HepG2 (cell line): ENCODE measurements around the gene ZDHHC11. TPM values are rescaled to one million over a fixed set of nuclear protein-coding genes. Genes with fewer than 3 reads are reported as not detected.

Source experiments
- ARHGAP35 ChIP-seq: sonication (generic); formaldehyde crosslinking; IDR thresholded peaks from 2 replicates; pipeline ENCODE4 v1.9.0; 2022; ENCODE audit warnings: mild to moderate bottlenecking, inconsistent platforms, moderate library complexity, missing genetic modification reagents, borderline replicate concordance
- ATF7-NPFF ChIP-seq: sonication (generic); formaldehyde crosslinking; IDR thresholded peaks from 2 replicates; pipeline ENCODE4 v1.8.1; 2023; ENCODE audit warnings: mild to moderate bottlenecking, low read depth, missing genetic modification reagents, moderate library complexity
- HDAC2 ChIP-seq: sonication (generic); formaldehyde crosslinking; IDR thresholded peaks from 2 replicates; pipeline ENCODE4 v1.4.0; 2020; ENCODE audit warnings: missing genetic modification reagents
- HIVEP1 ChIP-seq: sonication (generic); formaldehyde crosslinking; IDR thresholded peaks from 2 replicates; pipeline ENCODE4 v1.4.0; 2020; ENCODE audit warnings: mild to moderate bottlenecking, missing genetic modification reagents
- MATR3 ChIP-seq: sonication (generic); formaldehyde crosslinking; IDR thresholded peaks from 2 replicates; pipeline ENCODE4 v1.4.0; 2020; ENCODE audit warnings: missing genetic modification reagents
- NCOA1 ChIP-seq: sonication (generic); formaldehyde crosslinking; IDR thresholded peaks from 2 replicates; pipeline ENCODE4 v1.9.0; 2021; ENCODE audit warnings: missing genetic modification reagents
- RXRB ChIP-seq: IDR thresholded peaks from 2 replicates; pipeline ENCODE4 v1.6.1; 2016; ENCODE audit warnings: borderline replicate concordance, missing genetic modification reagents, missing compliant biosample characterization
- SIN3A ChIP-seq: IDR thresholded peaks from 2 replicates; pipeline ENCODE4 v1.6.1; 2011; ENCODE audit warnings: low read depth, mild to moderate bottlenecking, control low read depth, low read length, borderline replicate concordance
- YY1 ChIP-seq: IDR thresholded peaks from 2 replicates; pipeline ENCODE4 v1.6.1; 2011; ENCODE audit warnings: low read length, low read depth, moderate library complexity, mild to moderate bottlenecking; ENCODE audit not compliant: insufficient read depth, insufficient replicate concordance
- ZNF17 ChIP-seq: sonication (generic); formaldehyde crosslinking; IDR thresholded peaks from 2 replicates; pipeline ENCODE4 v1.5.0; 2020; ENCODE audit warnings: mild to moderate bottlenecking, missing genetic modification reagents
- ZNF354B ChIP-seq: sonication (generic); formaldehyde crosslinking; IDR thresholded peaks from 2 replicates; pipeline ENCODE4 v1.8.0; 2022; ENCODE audit warnings: mild to moderate bottlenecking, missing genetic modification reagents
- ZNF431 ChIP-seq: sonication (generic); formaldehyde crosslinking; IDR thresholded peaks from 2 replicates; pipeline ENCODE4 v1.9.0; 2022; ENCODE audit warnings: missing genetic modification reagents, low read depth, mild to moderate bottlenecking, borderline replicate concordance
- ZNF549 ChIP-seq: sonication (generic); formaldehyde crosslinking; IDR thresholded peaks from 2 replicates; pipeline ENCODE4 v1.5.0; 2020; ENCODE audit warnings: missing genetic modification reagents
- ZNF569 ChIP-seq: sonication (generic); formaldehyde crosslinking; IDR thresholded peaks from 2 replicates; pipeline ENCODE4 v1.5.0; 2020; ENCODE audit warnings: mild to moderate bottlenecking, missing genetic modification reagents, moderate library complexity, borderline replicate concordance
- polyA plus RNA-seq, 8 experiments: library from polyadenylated mRNA; depleted of rRNA in 3 of 8; stranded (reverse) in 7 of 8; unstranded in 1 of 8; fragments of >200 nt; fragmentation: Illumina TruSeq in 4 of 8; extraction: Trizol in 4 of 8; gene quantifications; 2 replicates each; pipeline versions ENCODE4 v1.2.1 to v1.2.3, GENCODE V29; 2011 to 2016; ENCODE audit warnings: low read depth in 4 of 8, missing spikeins in 1 of 8, mixed read lengths in 1 of 8; ENCODE audit not compliant: insufficient read depth in 1 of 8
- total RNA-seq, 5 experiments: library from RNA; depleted of rRNA; stranded (reverse); fragments of >200 nt; fragmentation: Illumina TruSeq; extraction: Trizol; gene quantifications; 2 replicates each; pipeline ENCODE4 v1.2.3, GENCODE V29; 2016; ENCODE audit warnings: low read depth in 1 of 5
- TF ChIP-seq, protein P1 (sequence below): sonication (generic); formaldehyde crosslinking; IDR thresholded peaks from 2 replicates; pipeline ENCODE4 v1.5.0; 2020; ENCODE audit warnings: mild to moderate bottlenecking, missing genetic modification reagents
- TF ChIP-seq, protein P2 (sequence below): sonication (generic); formaldehyde crosslinking; IDR thresholded peaks from 2 replicates; pipeline ENCODE4 v1.4.0; 2020; ENCODE audit warnings: missing genetic modification reagents
- TF ChIP-seq, protein P3 (sequence below): sonication (generic); formaldehyde crosslinking; IDR thresholded peaks from 2 replicates; pipeline ENCODE4 v1.8.1; 2023; ENCODE audit warnings: mild to moderate bottlenecking, missing genetic modification reagents
- TF ChIP-seq, protein P4 (sequence below): sonication (generic); formaldehyde crosslinking; IDR thresholded peaks from 2 replicates; pipeline ENCODE4 v1.5.0; 2020; ENCODE audit warnings: missing genetic modification reagents
- TF ChIP-seq, protein P5 (sequence below): sonication (generic); formaldehyde crosslinking; IDR thresholded peaks from 2 replicates; pipeline ENCODE4 v1.4.0; 2020; ENCODE audit warnings: missing genetic modification reagents, borderline replicate concordance

ZDHHC11 gene
- total and polyA plus RNA-seq, 2 of the 13 experiments (the other 11 are each of a cell fraction or from before 2014, with no cell fraction given), result 2.1 to 4.0 TPM

DNA sequence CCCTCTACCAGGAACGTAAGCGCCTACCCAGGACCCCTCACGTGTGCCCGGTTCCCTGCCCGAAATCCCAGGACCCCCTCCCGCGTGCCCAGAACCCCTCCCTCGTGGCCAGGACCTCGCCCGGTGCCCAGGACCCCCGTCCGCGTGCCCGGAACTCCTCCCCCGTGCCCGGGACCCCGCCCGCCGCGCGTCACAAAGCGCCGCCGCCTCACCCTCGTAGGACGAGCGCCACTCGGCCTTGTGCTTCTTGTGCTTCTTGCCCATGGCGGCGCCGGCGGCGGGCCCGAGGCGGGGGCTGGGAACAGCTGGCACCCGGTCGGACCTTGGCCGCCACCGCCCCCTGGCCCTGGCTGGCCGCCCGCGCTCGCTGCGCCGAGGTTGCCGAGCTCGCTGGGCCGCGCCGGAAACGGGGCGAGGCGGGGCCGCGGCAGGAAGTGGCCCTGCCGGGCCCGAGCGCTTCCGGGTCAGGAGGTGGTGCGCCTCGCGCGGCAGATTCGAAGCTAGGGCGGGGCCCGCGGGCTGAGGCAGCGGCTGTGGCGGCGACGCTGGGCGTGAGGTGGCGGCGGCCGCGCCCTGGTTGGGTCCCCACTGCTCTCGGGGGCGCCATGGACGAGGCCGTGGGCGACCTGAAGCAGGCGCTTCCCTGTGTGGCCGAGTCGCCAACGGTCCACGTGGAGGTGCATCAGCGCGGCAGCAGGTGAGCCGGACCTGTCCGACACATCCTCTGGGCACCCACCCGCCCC, 41.8 kb upstream of the ZDHHC11 start, which contains the start of the genes BRD9 and TRIP13 (continued):
- TF ChIP-seq, protein P1, sequence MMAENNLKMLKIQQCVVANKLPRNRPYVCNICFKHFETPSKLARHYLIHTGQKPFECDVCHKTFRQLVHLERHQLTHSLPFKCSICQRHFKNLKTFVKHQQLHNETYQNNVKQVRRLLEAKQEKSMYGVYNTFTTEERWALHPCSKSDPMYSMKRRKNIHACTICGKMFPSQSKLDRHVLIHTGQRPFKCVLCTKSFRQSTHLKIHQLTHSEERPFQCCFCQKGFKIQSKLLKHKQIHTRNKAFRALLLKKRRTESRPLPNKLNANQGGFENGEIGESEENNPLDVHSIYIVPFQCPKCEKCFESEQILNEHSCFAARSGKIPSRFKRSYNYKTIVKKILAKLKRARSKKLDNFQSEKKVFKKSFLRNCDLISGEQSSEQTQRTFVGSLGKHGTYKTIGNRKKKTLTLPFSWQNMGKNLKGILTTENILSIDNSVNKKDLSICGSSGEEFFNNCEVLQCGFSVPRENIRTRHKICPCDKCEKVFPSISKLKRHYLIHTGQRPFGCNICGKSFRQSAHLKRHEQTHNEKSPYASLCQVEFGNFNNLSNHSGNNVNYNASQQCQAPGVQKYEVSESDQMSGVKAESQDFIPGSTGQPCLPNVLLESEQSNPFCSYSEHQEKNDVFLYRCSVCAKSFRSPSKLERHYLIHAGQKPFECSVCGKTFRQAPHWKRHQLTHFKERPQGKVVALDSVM, result no peak
- TF ChIP-seq HIVEP1 (CRISPR knock-in tag), result no peak
- no peak for TF ChIP-seq NCOA1 (CRISPR knock-in tag)
- TF ChIP-seq, protein P2, sequence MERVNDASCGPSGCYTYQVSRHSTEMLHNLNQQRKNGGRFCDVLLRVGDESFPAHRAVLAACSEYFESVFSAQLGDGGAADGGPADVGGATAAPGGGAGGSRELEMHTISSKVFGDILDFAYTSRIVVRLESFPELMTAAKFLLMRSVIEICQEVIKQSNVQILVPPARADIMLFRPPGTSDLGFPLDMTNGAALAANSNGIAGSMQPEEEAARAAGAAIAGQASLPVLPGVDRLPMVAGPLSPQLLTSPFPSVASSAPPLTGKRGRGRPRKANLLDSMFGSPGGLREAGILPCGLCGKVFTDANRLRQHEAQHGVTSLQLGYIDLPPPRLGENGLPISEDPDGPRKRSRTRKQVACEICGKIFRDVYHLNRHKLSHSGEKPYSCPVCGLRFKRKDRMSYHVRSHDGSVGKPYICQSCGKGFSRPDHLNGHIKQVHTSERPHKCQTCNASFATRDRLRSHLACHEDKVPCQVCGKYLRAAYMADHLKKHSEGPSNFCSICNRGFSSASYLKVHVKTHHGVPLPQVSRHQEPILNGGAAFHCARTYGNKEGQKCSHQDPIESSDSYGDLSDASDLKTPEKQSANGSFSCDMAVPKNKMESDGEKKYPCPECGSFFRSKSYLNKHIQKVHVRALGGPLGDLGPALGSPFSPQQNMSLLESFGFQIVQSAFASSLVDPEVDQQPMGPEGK (CRISPR knock-in tag), result 0 out of 2 replicates have a peak, but pooled peaks have one; percentile 41
- TF ChIP-seq, protein P3, sequence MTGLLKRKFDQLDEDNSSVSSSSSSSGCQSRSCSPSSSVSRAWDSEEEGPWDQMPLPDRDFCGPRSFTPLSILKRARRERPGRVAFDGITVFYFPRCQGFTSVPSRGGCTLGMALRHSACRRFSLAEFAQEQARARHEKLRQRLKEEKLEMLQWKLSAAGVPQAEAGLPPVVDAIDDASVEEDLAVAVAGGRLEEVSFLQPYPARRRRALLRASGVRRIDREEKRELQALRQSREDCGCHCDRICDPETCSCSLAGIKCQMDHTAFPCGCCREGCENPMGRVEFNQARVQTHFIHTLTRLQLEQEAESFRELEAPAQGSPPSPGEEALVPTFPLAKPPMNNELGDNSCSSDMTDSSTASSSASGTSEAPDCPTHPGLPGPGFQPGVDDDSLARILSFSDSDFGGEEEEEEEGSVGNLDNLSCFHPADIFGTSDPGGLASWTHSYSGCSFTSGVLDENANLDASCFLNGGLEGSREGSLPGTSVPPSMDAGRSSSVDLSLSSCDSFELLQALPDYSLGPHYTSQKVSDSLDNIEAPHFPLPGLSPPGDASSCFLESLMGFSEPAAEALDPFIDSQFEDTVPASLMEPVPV (CRISPR knock-in tag), result peak; percentile 94
- no peak; the same call in 1 of the 2 replicates for TF ChIP-seq HDAC2 (CRISPR knock-in tag)
- TF ChIP-seq ZNF354B (CRISPR knock-in tag), result peak; percentile 92; the same call in 1 of the 2 replicates
- no peak for TF ChIP-seq ZNF549 (CRISPR knock-in tag)
- peak; percentile 78 for TF ChIP-seq ATF7-NPFF (CRISPR knock-in tag)
- TF ChIP-seq, protein P4, sequence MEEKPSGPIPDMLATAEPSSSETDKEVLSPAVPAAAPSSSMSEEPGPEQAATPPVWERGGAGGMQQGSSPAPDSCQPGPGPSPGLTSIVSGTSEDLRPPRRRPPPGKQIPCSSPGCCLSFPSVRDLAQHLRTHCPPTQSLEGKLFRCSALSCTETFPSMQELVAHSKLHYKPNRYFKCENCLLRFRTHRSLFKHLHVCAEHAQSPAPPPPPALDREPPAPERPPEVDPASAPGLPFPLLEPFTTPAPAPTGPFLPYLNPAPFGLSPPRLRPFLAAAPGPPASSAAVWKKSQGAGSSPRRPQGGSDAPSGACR, result no peak
- TF ChIP-seq RXRB (CRISPR knock-in tag), result no peak
- TF ChIP-seq ARHGAP35 (CRISPR knock-in tag), result no peak
- no peak for TF ChIP-seq ZNF17 (CRISPR knock-in tag)
- TF ChIP-seq YY1, result peak; percentile 78
- peak; percentile 99 for TF ChIP-seq SIN3A
- TF ChIP-seq MATR3 (CRISPR knock-in tag), result no peak
- no peak for TF ChIP-seq ZNF569 (CRISPR knock-in tag)
- TF ChIP-seq, protein P5, sequence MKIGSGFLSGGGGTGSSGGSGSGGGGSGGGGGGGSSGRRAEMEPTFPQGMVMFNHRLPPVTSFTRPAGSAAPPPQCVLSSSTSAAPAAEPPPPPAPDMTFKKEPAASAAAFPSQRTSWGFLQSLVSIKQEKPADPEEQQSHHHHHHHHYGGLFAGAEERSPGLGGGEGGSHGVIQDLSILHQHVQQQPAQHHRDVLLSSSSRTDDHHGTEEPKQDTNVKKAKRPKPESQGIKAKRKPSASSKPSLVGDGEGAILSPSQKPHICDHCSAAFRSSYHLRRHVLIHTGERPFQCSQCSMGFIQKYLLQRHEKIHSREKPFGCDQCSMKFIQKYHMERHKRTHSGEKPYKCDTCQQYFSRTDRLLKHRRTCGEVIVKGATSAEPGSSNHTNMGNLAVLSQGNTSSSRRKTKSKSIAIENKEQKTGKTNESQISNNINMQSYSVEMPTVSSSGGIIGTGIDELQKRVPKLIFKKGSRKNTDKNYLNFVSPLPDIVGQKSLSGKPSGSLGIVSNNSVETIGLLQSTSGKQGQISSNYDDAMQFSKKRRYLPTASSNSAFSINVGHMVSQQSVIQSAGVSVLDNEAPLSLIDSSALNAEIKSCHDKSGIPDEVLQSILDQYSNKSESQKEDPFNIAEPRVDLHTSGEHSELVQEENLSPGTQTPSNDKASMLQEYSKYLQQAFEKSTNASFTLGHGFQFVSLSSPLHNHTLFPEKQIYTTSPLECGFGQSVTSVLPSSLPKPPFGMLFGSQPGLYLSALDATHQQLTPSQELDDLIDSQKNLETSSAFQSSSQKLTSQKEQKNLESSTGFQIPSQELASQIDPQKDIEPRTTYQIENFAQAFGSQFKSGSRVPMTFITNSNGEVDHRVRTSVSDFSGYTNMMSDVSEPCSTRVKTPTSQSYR (CRISPR knock-in tag), result peak; percentile 33; the same call in 1 of the 2 replicates
- peak; percentile 76; the same call in 1 of the 2 replicates for TF ChIP-seq ZNF431 (CRISPR knock-in tag)
